ENCODE data around the gene ARF5.
"Not testable (repeated sequence)": the region's sequence is repeated elsewhere in the genome, so short reads cannot be mapped to it uniquely, and the experiment has no call there.

ARF5 gene

GRCh38 chr7:127588019-127588696 lies at the start of gene ARF5:
TSS of gene ARF5 (plus strand) at chr7:127588411. CDS start at chr7:127588499, 88 bp downstream.
- Histone ChIP-seq H3K9me3 (ENCODE audit: low read depth, low read length) (no peaks in the 10 kb centered on the region), H3K36me3 (ENCODE audit: insufficient read depth, low read length) (peaks cover 27% of the 10 kb centered on the region; the same call in 1 of the 2 replicates), H3K9ac (ENCODE audit: insufficient read length) (peak within 1 kb of the TSS; percentile 85), H3K27ac (no peak within 1 kb of the TSS), H3K4me3 (peak within 1 kb of the TSS; percentile 93)
- no peak for DNase-seq (ENCODE audit: low read depth, low spot score)
- no peak for TF ChIP-seq EZH2 (IDR thresholded peaks at IDR 0.05)
- TF ChIP-seq POLR2AphosphoS5 (IDR thresholded peaks at IDR 0.05; ENCODE audit: borderline replicate concordance, low read depth, low read length), result peak; percentile 73

- Histone ChIP-seq H3K4me3 (no peak overlapping the region), H3K36me3 (ENCODE audit: insufficient read depth, low read length) (no peaks in the 10 kb centered on the region), H3K9me3 (ENCODE audit: low read depth, low read length) (no peaks in the 10 kb centered on the region), H3K27ac (no peak overlapping the region), H3K9ac (ENCODE audit: insufficient read length) (no peak overlapping the region)
- TF ChIP-seq POLR2AphosphoS5 (IDR thresholded peaks at IDR 0.05; ENCODE audit: borderline replicate concordance, low read depth, low read length) (no peak), FOXP2 (optimal IDR thresholded peaks at IDR 0.05; ENCODE audit: control extremely low read depth, extremely low read length, insufficient read depth) (no peak), EZH2 (IDR thresholded peaks at IDR 0.05) (no peak)
- DNase-seq (ENCODE audit: low read depth, low spot score), result no peak
Measured at GRCh38 chr7:127539116-127539515, 49.1 kb upstream of the ARF5 start.

- H3K27ac ChIP-seq; H3K9ac ChIP-seq (ENCODE audit: insufficient read length); H3K9me3 ChIP-seq (ENCODE audit: low read depth, low read length); H3K36me3 ChIP-seq (ENCODE audit: insufficient read depth, low read length); H3K4me3 ChIP-seq; DNase-seq (ENCODE audit: low read depth, low spot score): not testable (repeated sequence)
Measured at GRCh38 chr7:127540461-127540860, 47.8 kb upstream of the ARF5 start.

- Histone ChIP-seq H3K9me3 (ENCODE audit: low read depth, low read length) (no peaks in the 10 kb centered on the region), H3K4me3 (no peak overlapping the region), H3K9ac (ENCODE audit: insufficient read length) (no peak overlapping the region), H3K27ac (no peak overlapping the region), H3K36me3 (ENCODE audit: insufficient read depth, low read length) (no peaks in the 10 kb centered on the region)
- DNase-seq (ENCODE audit: low read depth, low spot score), result no peak
- TF ChIP-seq FOXP2 (optimal IDR thresholded peaks at IDR 0.05; ENCODE audit: control extremely low read depth, extremely low read length, insufficient read depth) (no peak), EZH2 (IDR thresholded peaks at IDR 0.05) (no peak), POLR2AphosphoS5 (IDR thresholded peaks at IDR 0.05; ENCODE audit: borderline replicate concordance, low read depth, low read length) (no peak)
Measured at GRCh38 chr7:127541548-127541947, 46.7 kb upstream of the ARF5 start.

GRCh38 chr7:127546313-127546712 lies 41.9 kb upstream of the ARF5 start:
- Histone ChIP-seq H3K4me3 (no peak overlapping the region), H3K36me3 (ENCODE audit: insufficient read depth, low read length) (no peaks in the 10 kb centered on the region), H3K9ac (ENCODE audit: insufficient read length) (no peak overlapping the region), H3K27ac (no peak overlapping the region), H3K9me3 (ENCODE audit: low read depth, low read length) (no peaks in the 10 kb centered on the region)
- no peak for DNase-seq (ENCODE audit: low read depth, low spot score)
- no peak for TF ChIP-seq EZH2 (IDR thresholded peaks at IDR 0.05)
- TF ChIP-seq FOXP2 (optimal IDR thresholded peaks at IDR 0.05; ENCODE audit: control extremely low read depth, extremely low read length, insufficient read depth), result no peak
- no peak for TF ChIP-seq POLR2AphosphoS5 (IDR thresholded peaks at IDR 0.05; ENCODE audit: borderline replicate concordance, low read depth, low read length)

GRCh38 chr7:127550247-127550646 lies 38.0 kb upstream of the ARF5 start:
- no peak for DNase-seq (ENCODE audit: low read depth, low spot score)
- TF ChIP-seq POLR2AphosphoS5 (IDR thresholded peaks at IDR 0.05; ENCODE audit: borderline replicate concordance, low read depth, low read length) (no peak), FOXP2 (optimal IDR thresholded peaks at IDR 0.05; ENCODE audit: control extremely low read depth, extremely low read length, insufficient read depth) (no peak), EZH2 (IDR thresholded peaks at IDR 0.05) (no peak)
- H3K9me3 ChIP-seq (ENCODE audit: low read depth, low read length), result no peaks in the 10 kb centered on the region
- no peak overlapping the region for H3K27ac ChIP-seq
- no peaks in the 10 kb centered on the region for H3K36me3 ChIP-seq (ENCODE audit: insufficient read depth, low read length)
- H3K9ac ChIP-seq (ENCODE audit: insufficient read length), result no peak overlapping the region
- H3K4me3 ChIP-seq, result no peak overlapping the region

GRCh38 chr7:127551941-127552340 lies 36.3 kb upstream of the ARF5 start:
- H3K27ac ChIP-seq, result no peak overlapping the region

GRCh38 chr7:127556404-127556803 lies 31.8 kb upstream of the ARF5 start:
- H3K4me3 ChIP-seq, result no peak overlapping the region
- DNase-seq (ENCODE audit: low read depth, low spot score), result no peak
- no peak for TF ChIP-seq FOXP2 (optimal IDR thresholded peaks at IDR 0.05; ENCODE audit: control extremely low read depth, extremely low read length, insufficient read depth)
- TF ChIP-seq EZH2 (IDR thresholded peaks at IDR 0.05), result no peak
- TF ChIP-seq POLR2AphosphoS5 (IDR thresholded peaks at IDR 0.05; ENCODE audit: borderline replicate concordance, low read depth, low read length), result no peak

More at GRCh38 chr7:127551941-127552340, 36.3 kb upstream of the ARF5 start:
- TF ChIP-seq EZH2 (IDR thresholded peaks at IDR 0.05), result no peak
- no peak for TF ChIP-seq FOXP2 (optimal IDR thresholded peaks at IDR 0.05; ENCODE audit: control extremely low read depth, extremely low read length, insufficient read depth)
- TF ChIP-seq POLR2AphosphoS5 (IDR thresholded peaks at IDR 0.05; ENCODE audit: borderline replicate concordance, low read depth, low read length), result no peak
- Histone ChIP-seq H3K9me3 (ENCODE audit: low read depth, low read length) (no peaks in the 10 kb centered on the region), H3K4me3 (no peak overlapping the region), H3K9ac (ENCODE audit: insufficient read length) (no peak overlapping the region), H3K36me3 (ENCODE audit: insufficient read depth, low read length) (no peaks in the 10 kb centered on the region)
- DNase-seq (ENCODE audit: low read depth, low spot score), result no peak

GRCh38 chr7:127557803-127558202 lies 30.4 kb upstream of the ARF5 start:
- H3K4me3 ChIP-seq, result no peak overlapping the region
- H3K36me3 ChIP-seq (ENCODE audit: insufficient read depth, low read length), result no peaks in the 10 kb centered on the region
- H3K9me3 ChIP-seq (ENCODE audit: low read depth, low read length), result no peaks in the 10 kb centered on the region; the same call in 1 of the 2 replicates
- H3K9ac ChIP-seq (ENCODE audit: insufficient read length), result no peak overlapping the region
- no peak overlapping the region for H3K27ac ChIP-seq
- TF ChIP-seq POLR2AphosphoS5 (IDR thresholded peaks at IDR 0.05; ENCODE audit: borderline replicate concordance, low read depth, low read length) (no peak), EZH2 (IDR thresholded peaks at IDR 0.05) (no peak), FOXP2 (optimal IDR thresholded peaks at IDR 0.05; ENCODE audit: control extremely low read depth, extremely low read length, insufficient read depth) (no peak)
- DNase-seq (ENCODE audit: low read depth, low spot score), result no peak

More at GRCh38 chr7:127556404-127556803, 31.8 kb upstream of the ARF5 start:
- H3K36me3 ChIP-seq (ENCODE audit: insufficient read depth, low read length), result no peaks in the 10 kb centered on the region
- no peak overlapping the region for H3K9ac ChIP-seq (ENCODE audit: insufficient read length)
- H3K9me3 ChIP-seq (ENCODE audit: low read depth, low read length), result no peaks in the 10 kb centered on the region; the same call in 1 of the 2 replicates
- H3K27ac ChIP-seq, result no peak overlapping the region
